Activated T-helper 1 cell treated with anti-CD3 and anti-CD28 coated beads, Interleukin-2, amount 50 U/mL, for 16 hours (primary cell): ENCODE measurements around the gene ATP13A2.
"Not testable (repeated sequence)": the region's sequence is repeated elsewhere in the genome, so short reads cannot be mapped to it uniquely, and the experiment has no call there.

Experiments used
- DNase-seq, 2 donors: peaks; one replicate each; pipeline ENCODE4 v3.0.0-alpha.2; 2020; ENCODE audit warnings: low read depth in 1 of 2, low spot score in 1 of 2

ATP13A2 gene

GRCh38 chr1:16979475-16980327 lies 32.0 kb downstream of the ATP13A2 start:
- no peak for DNase-seq

GRCh38 chr1:16978567-16979474 lies 32.9 kb downstream of the ATP13A2 start:
- no peak for DNase-seq

GRCh38 chr1:16978139-16978538 lies 33.6 kb downstream of the ATP13A2 start:
- DNase-seq: no peak

- no peak for DNase-seq
Measured at GRCh38 chr1:16977377-16977776, 34.4 kb downstream of the ATP13A2 start.

GRCh38 chr1:16976966-16977365 lies 34.8 kb downstream of the ATP13A2 start:
- DNase-seq: no peak

- DNase-seq: no peak
Measured at GRCh38 chr1:16975838-16976237, 35.9 kb downstream of the ATP13A2 start.

- no peak for DNase-seq
Measured at GRCh38 chr1:16975211-16975610, 36.5 kb downstream of the ATP13A2 start.

- DNase-seq: no peak
Measured at GRCh38 chr1:16973215-16973614, 38.5 kb downstream of the ATP13A2 start.

GRCh38 chr1:16972189-16972895 lies 39.4 kb downstream of the ATP13A2 start:
- no peak for DNase-seq

- DNase-seq: no peak
Measured at GRCh38 chr1:16971341-16972188, 40.2 kb downstream of the ATP13A2 start.

GRCh38 chr1:16970132-16970910 lies 41.4 kb downstream of the ATP13A2 start:
- no peak for DNase-seq

GRCh38 chr1:16969651-16970050 lies 42.1 kb downstream of the ATP13A2 start:
- no peak for DNase-seq

- no peak for DNase-seq
Measured at GRCh38 chr1:16969057-16969611, 42.6 kb downstream of the ATP13A2 start.

GRCh38 chr1:16968372-16968771 lies 43.4 kb downstream of the ATP13A2 start:
- DNase-seq: no peak

GRCh38 chr1:16967962-16968361 lies 43.8 kb downstream of the ATP13A2 start:
- DNase-seq: no peak

- no peak for DNase-seq
Measured at GRCh38 chr1:16967095-16967575, 44.6 kb downstream of the ATP13A2 start.

- DNase-seq: no peak
Measured at GRCh38 chr1:16966282-16966681, 45.4 kb downstream of the ATP13A2 start.

- DNase-seq: no peak
Measured at GRCh38 chr1:16965486-16966067, 46.2 kb downstream of the ATP13A2 start.

- DNase-seq: not testable (repeated sequence)
Measured at GRCh38 chr1:16964169-16964568, 47.6 kb downstream of the ATP13A2 start.
